Endothelial cell of umbilical vein (primary cell): ENCODE results near the gene PPM1N. TPM values are rescaled to one million over a fixed set of nuclear protein-coding genes. Genes with fewer than 3 reads are reported as not detected.

Experiments
- BruUV-seq: library from RNA; stranded (reverse); fragments of 400-500 nt; replicated peaks from 2 replicates; lab custom pipeline; 2021; lab: Mats Ljungman, UMichigan
- CTCF ChIA-PET: fragments of 300-600, 350-600 bp; sonication (Branson Sonifier 250); formaldehyde crosslinking; loops from one replicate; lab custom pipeline; 2021; ENCODE audit warnings: antibody characterized with exemption, inconsistent platforms; lab: Charles Lee
- POLR2A ChIA-PET: fragments of 300-600, 350-600 bp; sonication (Branson Sonifier 250); formaldehyde crosslinking; loops from one replicate; lab custom pipeline; 2021; ENCODE audit warnings: antibody characterized with exemption, inconsistent platforms; lab: Charles Lee
- DNase-seq: peaks from one replicate; pipeline ENCODE4 v3.0.0-alpha.2; 2011; ENCODE audit warnings: low read depth, low spot score
- FAIRE-seq: peaks from 2 replicates; lab custom pipeline; 2011; peaks lifted over from hg19 to GRCh38; lab: Jason Lieb, UNC
- H2AFZ ChIP-seq: 2 replicates; pipeline ENCODE4 v1.6.0; 2012; ENCODE audit warnings: low read depth, low read length, control low read depth, inconsistent platforms
- H3K27ac ChIP-seq: 2 replicates; pipeline ENCODE4 v1.5.1; 2011; ENCODE audit warnings: low read depth, mild to moderate bottlenecking, control low read depth, low read length, moderate library complexity; ENCODE audit not compliant: insufficient read depth
- H3K27me3 ChIP-seq, 2 experiments: 2 replicates each; pipeline versions ENCODE4 v1.6.0 to v1.6.1; 2011; ENCODE audit warnings: low read length in 2 of 2, mixed read lengths in 1 of 2; ENCODE audit not compliant: control insufficient read depth in 2 of 2, insufficient read depth in 2 of 2
- H3K36me3 ChIP-seq, 2 experiments: 2 replicates in 1 of 2; 3 replicates in 1 of 2; pipeline ENCODE4 v1.5.1; 2011; ENCODE audit warnings: low read length in 2 of 2, mild to moderate bottlenecking in 1 of 2, moderate library complexity in 1 of 2; ENCODE audit not compliant: control insufficient read depth in 2 of 2, insufficient read depth in 2 of 2; ENCODE audit errors: extremely low read depth in 1 of 2
- H3K4me1 ChIP-seq: 3 replicates; pipeline ENCODE4 v1.5.1; 2011; ENCODE audit warnings: mild to moderate bottlenecking, low read length; ENCODE audit not compliant: control insufficient read depth, insufficient read depth; ENCODE audit errors: extremely low read depth
- H3K4me2 ChIP-seq: 2 replicates; pipeline ENCODE4 v1.6.1; 2011; ENCODE audit warnings: low read length, control low read depth, mixed read lengths; ENCODE audit not compliant: insufficient read depth
- H3K4me3 ChIP-seq, 3 experiments: fragments of 200-600 bp in 1 of 3; sonication (generic), shearing (Covaris generic) in 1 of 3; replicated peaks in 1 of 3; 2 replicates each; pipeline ENCODE4 v1.5.1; 2011 to 2016; ENCODE audit warnings: control low read depth in 3 of 3, low read length in 3 of 3, mild to moderate bottlenecking in 2 of 3, inconsistent platforms in 1 of 3, low read depth in 1 of 3, moderate library complexity in 1 of 3; ENCODE audit not compliant: insufficient read depth in 1 of 3
- H3K79me2 ChIP-seq: 2 replicates; pipeline ENCODE4 v1.6.0; 2012; ENCODE audit warnings: low read length, inconsistent platforms; ENCODE audit not compliant: control insufficient read depth, insufficient read depth
- H3K9ac ChIP-seq: replicated peaks from 2 replicates; pipeline ENCODE3; 2011; ENCODE audit warnings: low read length, control low read depth; ENCODE audit not compliant: insufficient read depth; ENCODE audit errors: extremely low read depth
- H3K9me1 ChIP-seq: replicated peaks from 3 replicates; pipeline ENCODE4 v1.6.0; 2011; ENCODE audit warnings: mild to moderate bottlenecking, low read length; ENCODE audit not compliant: control insufficient read depth, insufficient read depth; ENCODE audit errors: extremely low read depth
- H3K9me3 ChIP-seq: replicated peaks from 2 replicates; pipeline ENCODE4 v1.5.1; 2012; ENCODE audit warnings: low read length, inconsistent platforms; ENCODE audit not compliant: control insufficient read depth, insufficient read depth
- H4K20me1 ChIP-seq: replicated peaks from 2 replicates; pipeline ENCODE3; 2011; ENCODE audit warnings: mild to moderate bottlenecking, low read length; ENCODE audit not compliant: control insufficient read depth, insufficient read depth; ENCODE audit errors: extremely low read depth
- CTCF ChIP-seq, 2 donors: IDR thresholded peaks; 1 replicate in 1 of 2; 2 replicates in 1 of 2; pipeline ENCODE4 v1.5.1; 2011; ENCODE audit warnings: low read length in 2 of 2, mild to moderate bottlenecking in 2 of 2, moderate library complexity in 2 of 2, control low read depth in 1 of 2, inconsistent platforms in 1 of 2, low read depth in 1 of 2; ENCODE audit not compliant: insufficient read depth in 1 of 2; ENCODE audit errors: extremely low read depth in 1 of 2
- EZH2 ChIP-seq: IDR thresholded peaks from 2 replicates; pipeline ENCODE4 v1.6.1; 2012; ENCODE audit warnings: borderline replicate concordance, low read depth, mild to moderate bottlenecking, moderate library complexity, low read length, inconsistent platforms; ENCODE audit not compliant: severe bottlenecking
- FOS ChIP-seq: IDR thresholded peaks from 2 replicates; pipeline ENCODE4 v1.6.1; 2011; ENCODE audit warnings: mild to moderate bottlenecking, low read length, moderate library complexity, borderline replicate concordance; ENCODE audit not compliant: insufficient read depth
- GATA2 ChIP-seq: IDR thresholded peaks from 2 replicates; pipeline ENCODE4 v1.7.0; 2011; ENCODE audit warnings: low read depth, mild to moderate bottlenecking, moderate library complexity, mixed read lengths, low read length; ENCODE audit not compliant: insufficient read length, insufficient read depth
- JUN ChIP-seq: IDR thresholded peaks from 2 replicates; pipeline ENCODE4 v1.6.1; 2011; ENCODE audit warnings: borderline replicate concordance, low read depth; ENCODE audit not compliant: insufficient read length, insufficient read depth
- MAX ChIP-seq: IDR thresholded peaks from 2 replicates; pipeline ENCODE4 v1.6.1; 2011; ENCODE audit not compliant: insufficient read depth, insufficient read length
- MYC ChIP-seq: IDR thresholded peaks from one replicate; pipeline ENCODE4 v1.6.1; 2011; ENCODE audit warnings: mild to moderate bottlenecking, low read depth, low read length
- POLR2A ChIP-seq: IDR thresholded peaks from 2 replicates; pipeline ENCODE4 v1.6.1; 2012; ENCODE audit warnings: low read depth, mild to moderate bottlenecking, control low read depth, low read length
- POLR2AphosphoS5 ChIP-seq: IDR thresholded peaks from 2 replicates; pipeline ENCODE4 v1.6.1; 2012; ENCODE audit warnings: low read depth, mild to moderate bottlenecking, control low read depth, low read length, moderate library complexity; ENCODE audit not compliant: insufficient read depth
- dilution Hi-C: fragments of 300-500 bp; cut with MboI; formaldehyde crosslinking; loops from one replicate; pipeline ENCODE4 v1.15.0; 2019; ENCODE audit warnings: low sequenced_read_pairs; ENCODE audit not compliant: extremely low pct_ligation_motif_present
- intact Hi-C: fragments of 100-400 bp; cut with micrococcal nuclease; formaldehyde crosslinking; loops from one replicate; pipeline ENCODE4 v1.10.0; 2022
- polyA plus RNA-seq, 4 experiments: library from polyadenylated mRNA; depleted of rRNA in 3 of 4; stranded (reverse) in 3 of 4; unstranded in 1 of 4; fragments of >200 nt; gene quantifications; 2 replicates each; pipeline versions ENCODE4 v1.2.1 to v1.2.3, GENCODE V29; 2011 to 2012; ENCODE audit warnings: missing spikeins in 1 of 4
- total RNA-seq: library from RNA; stranded (reverse); gene quantifications from 2 replicates; pipeline ENCODE4 v1.2.3, GENCODE V29; 2021

Gene PPM1N
- total and polyA plus RNA-seq, 2 donors (not counting 3 experiments of a cell fraction or from before 2014, with no cell fraction given) = 0.40 to 0.48 TPM

GRCh38 chr19:45547965-45548609 is 49.8 kb downstream of the PPM1N start:
- Histone ChIP-seq H3K9me3 (no peaks in the 10 kb centered on the region), H2AFZ (no peak overlapping the region), H3K79me2 (no peaks in the 10 kb centered on the region), H3K36me3 (no peaks in the 10 kb centered on the region), H3K27ac (no peak overlapping the region), H3K9ac (no peak overlapping the region), H3K4me3 (no peak overlapping the region), H3K4me1 (no peaks in the 10 kb centered on the region), H3K4me2 (no peak overlapping the region), H3K27me3 (no peaks in the 10 kb centered on the region), H3K9me1 (no peaks in the 10 kb centered on the region), H4K20me1 (no peaks in the 10 kb centered on the region)
- intact Hi-C loops = no loop called here
- no peak for DNase-seq
- ChIA-PET POLR2A (no interaction called here), CTCF (interaction anchor here (1.6 to 2.1 kb wide), 3 partner anchors 10 to 94 kb away, joined by 5 to 28 read pairs (median 7); no protein-coding TSS in a partner anchor)
- dilution Hi-C loops = no loop called here
- TF ChIP-seq MYC = no peak
- TF ChIP-seq POLR2A = no peak
- no peak for TF ChIP-seq CTCF (IDR thresholded peaks at IDR 0.05; ENCODE audit: extremely low read depth in 1 of 2, insufficient read depth in 1 of 2, low read depth in 1 of 2, low read length in 2 of 2)
- TF ChIP-seq GATA2 = no peak
- TF ChIP-seq MAX = no peak
- TF ChIP-seq JUN = no peak
- TF ChIP-seq FOS = no peak
- no peak for TF ChIP-seq POLR2AphosphoS5
- TF ChIP-seq EZH2 = no peak
- no TSS peak for BruUV-seq
- peak; percentile 50 for FAIRE-seq

Other genes with a start within 250 kb of the PPM1N start
- 50.0 and 51.6 TPM in 2 replicates for gene MARK4, start 247.2 kb upstream of the PPM1N start, total RNA-seq
- gene MARK4, start 247.2 kb upstream of the PPM1N start, polyA plus RNA-seq = 13.9 and 14.4 TPM in 2 replicates
- gene CKM, start 175.6 kb upstream of the PPM1N start, total RNA-seq = not detected in 2 replicates
- gene CKM, start 175.6 kb upstream of the PPM1N start, polyA plus RNA-seq = not detected in 2 replicates
- not detected in 2 replicates for gene KLC3, start 157.7 kb upstream of the PPM1N start, total RNA-seq
- not detected in 2 replicates for gene KLC3, start 157.7 kb upstream of the PPM1N start, polyA plus RNA-seq
- 55.4 and 59.9 TPM in 2 replicates for gene ERCC2, start 127.9 kb upstream of the PPM1N start, total RNA-seq
- 61.8 and 79.6 TPM in 2 replicates for gene ERCC2, start 127.9 kb upstream of the PPM1N start, polyA plus RNA-seq
- gene PPP1R13L, start 93.4 kb upstream of the PPM1N start, total RNA-seq = 77.4 and 84.4 TPM in 2 replicates
- gene PPP1R13L, start 93.4 kb upstream of the PPM1N start, polyA plus RNA-seq = 27.8 and 28.5 TPM in 2 replicates
- 18.0 and 19.5 TPM in 2 replicates for gene POLR1G, start 91.8 kb upstream of the PPM1N start, total RNA-seq
- 6.6 and 6.7 TPM in 2 replicates for gene POLR1G, start 91.8 kb upstream of the PPM1N start, polyA plus RNA-seq
- gene ERCC1, start 74.5 kb upstream of the PPM1N start, total RNA-seq = 81.8 and 82.6 TPM in 2 replicates
- 126 and 146 TPM in 2 replicates for gene ERCC1, start 74.5 kb upstream of the PPM1N start, polyA plus RNA-seq
- gene FOSB, start 30.4 kb upstream of the PPM1N start, total RNA-seq = 2.0 and 23.0 TPM in 2 replicates
- 9.8 and 10.7 TPM in 2 replicates for gene FOSB, start 30.4 kb upstream of the PPM1N start, polyA plus RNA-seq
- 12.0 and 12.9 TPM in 2 replicates for gene RTN2, start 1.4 kb upstream of the PPM1N start, total RNA-seq
- gene RTN2, start 1.4 kb upstream of the PPM1N start, polyA plus RNA-seq = 21.0 and 22.5 TPM in 2 replicates
- gene VASP, start 9.0 kb downstream of the PPM1N start, total RNA-seq = 154 and 186 TPM in 2 replicates
- gene VASP, start 9.0 kb downstream of the PPM1N start, polyA plus RNA-seq = 94.3 and 126 TPM in 2 replicates
- gene OPA3, start 86.4 kb downstream of the PPM1N start, total RNA-seq = 13.8 and 15.4 TPM in 2 replicates
- 16.0 and 17.1 TPM in 2 replicates for gene OPA3, start 86.4 kb downstream of the PPM1N start, polyA plus RNA-seq
- gene GPR4, start 103.8 kb downstream of the PPM1N start, total RNA-seq = 26.7 and 30.3 TPM in 2 replicates
- 13.4 and 17.9 TPM in 2 replicates for gene GPR4, start 103.8 kb downstream of the PPM1N start, polyA plus RNA-seq
- 27.4 and 28.9 TPM in 2 replicates for gene EML2, start 141.0 kb downstream of the PPM1N start, total RNA-seq
- 23.3 and 23.8 TPM in 2 replicates for gene EML2, start 141.0 kb downstream of the PPM1N start, polyA plus RNA-seq
- gene GIPR, start 169.8 kb downstream of the PPM1N start, total RNA-seq = not detected in 2 replicates
- gene GIPR, start 169.8 kb downstream of the PPM1N start, polyA plus RNA-seq = not detected in 2 replicates
- gene SNRPD2, start 193.5 kb downstream of the PPM1N start, total RNA-seq = 519 and 532 TPM in 2 replicates
- 406 and 512 TPM in 2 replicates for gene SNRPD2, start 193.5 kb downstream of the PPM1N start, polyA plus RNA-seq
- gene QPCTL, start 194.2 kb downstream of the PPM1N start, total RNA-seq = 15.3 and 17.6 TPM in 2 replicates
- gene QPCTL, start 194.2 kb downstream of the PPM1N start, polyA plus RNA-seq = 22.5 and 26.0 TPM in 2 replicates
- 18.3 and 21.2 TPM in 2 replicates for gene FBXO46, start 232.5 kb downstream of the PPM1N start, total RNA-seq
- gene FBXO46, start 232.5 kb downstream of the PPM1N start, polyA plus RNA-seq = 7.7 and 7.8 TPM in 2 replicates
- not detected in 2 replicates for gene MEIOSIN, start 235.0 kb downstream of the PPM1N start, total RNA-seq
- gene MEIOSIN, start 235.0 kb downstream of the PPM1N start, polyA plus RNA-seq = not detected in 2 replicates